HG03280 (cell line): Measurements from ENCODE around the gene GALNT2.
A peak's percentile ranks its signal among the peaks of the same experiment; 100 is the strongest.

Experiments
- ATAC-seq: cut with Tn5 transposase; IDR thresholded peaks from one replicate; pipeline ENCODE4 v1.9.1; 2021; ENCODE audit warnings: mild to moderate bottlenecking, moderate library complexity; ENCODE audit not compliant: unreplicated experiment

GALNT2 gene

GRCh38 chr1:230050973-230051735 lies 15.9 kb upstream of the GALNT2 start:
- ATAC-seq = no peak

- no peak for ATAC-seq
Observed at GRCh38 chr1:230052018-230052417, 15.0 kb upstream of the GALNT2 start.

GRCh38 chr1:230052665-230053064 lies 14.4 kb upstream of the GALNT2 start:
- ATAC-seq = no peak

- ATAC-seq = no peak
Observed at GRCh38 chr1:230054092-230054749, 12.8 kb upstream of the GALNT2 start.

- ATAC-seq = no peak
Observed at GRCh38 chr1:230056098-230056497, 10.9 kb upstream of the GALNT2 start.

GRCh38 chr1:230057100-230057499 lies 9.9 kb upstream of the GALNT2 start:
- ATAC-seq = no peak

GRCh38 chr1:230057681-230058565 lies 9.1 kb upstream of the GALNT2 start:
- ATAC-seq = no peak

- ATAC-seq = no peak
Observed at GRCh38 chr1:230058626-230059025, 8.4 kb upstream of the GALNT2 start.

- ATAC-seq = no peak
Observed at GRCh38 chr1:230061801-230062200, 5.2 kb upstream of the GALNT2 start.

GRCh38 chr1:230062521-230062920 lies 4.5 kb upstream of the GALNT2 start:
- no peak for ATAC-seq

GRCh38 chr1:230064283-230064682 lies 2.8 kb upstream of the GALNT2 start:
- ATAC-seq = no peak

GRCh38 chr1:230065161-230065560 lies 1.9 kb upstream of the GALNT2 start:
- no peak for ATAC-seq

GRCh38 chr1:230065571-230065970 lies 1.5 kb upstream of the GALNT2 start:
- ATAC-seq = no peak

- ATAC-seq = no peak
Observed at GRCh38 chr1:230066031-230066430, 1.0 kb upstream of the GALNT2 start.

GRCh38 chr1:230067419-230067870 lies 407 bp downstream of the GALNT2 start:
- peak; percentile 17 for ATAC-seq

- ATAC-seq = no peak
Observed at GRCh38 chr1:230067871-230068620, 1.0 kb downstream of the GALNT2 start.

- no peak for ATAC-seq
Observed at GRCh38 chr1:230068621-230068873, 1.5 kb downstream of the GALNT2 start.

- no peak for ATAC-seq
Observed at GRCh38 chr1:230068952-230069684, 2.1 kb downstream of the GALNT2 start.

- ATAC-seq = no peak
Observed at GRCh38 chr1:230069796-230070195, 2.8 kb downstream of the GALNT2 start.
